HCT116 (cell line): Measurements from ENCODE around the gene PPID. TPM values are rescaled to one million over a fixed set of nuclear protein-coding genes. Genes with fewer than 3 reads are reported as not detected.

Source experiments
- ATAC-seq: fragments of 200-7000 bp; cut with Tn5 transposase; 2 replicates; pipeline ENCODE4 v1.9.1; 2020; ENCODE audit warnings: mild to moderate bottlenecking, moderate library complexity
- BruUV-seq: library from RNA; stranded (reverse); fragments of 400-500 nt; replicated peaks from 2 replicates; lab custom pipeline; 2021; lab: Mats Ljungman, UMichigan
- CTCF ChIA-PET: fragments of 300-600 bp; sonication (Branson Sonifier 250); formaldehyde crosslinking; loops from one replicate; lab custom pipeline; 2021; ENCODE audit warnings: antibody characterized with exemption; lab: Charles Lee
- POLR2A ChIA-PET: fragments of 300-600, 350-600 bp; sonication (Branson Sonifier 250); formaldehyde crosslinking; loops from one replicate; lab custom pipeline; 2021; ENCODE audit warnings: antibody characterized with exemption; lab: Charles Lee
- RAD21 ChIA-PET, 2 experiments: fragments of 300-600 bp; sonication (Branson Sonifier 250); formaldehyde crosslinking; loops; one replicate each; lab custom pipeline; 2023; ENCODE audit warnings: low total read pairs in 2 of 2; ENCODE audit not compliant: uncharacterized antibody in 2 of 2, unreplicated experiment in 2 of 2, low non-redundant PET in 1 of 2; lab: Charles Lee
- DNase-seq: peaks from one replicate; pipeline ENCODE4 v3.0.0-alpha.2; 2010; ENCODE audit warnings: low read depth, low spot score
- H2AFZ ChIP-seq: fragments of 200-600 bp; shearing (Covaris generic), sonication (generic); 2 replicates; pipeline ENCODE4 v1.6.1; 2017; ENCODE audit warnings: low read depth, mixed run types, mixed read lengths, antibody characterized with exemption, low read length; ENCODE audit not compliant: poor library complexity, severe bottlenecking
- H3K27ac ChIP-seq: 2 replicates; pipeline ENCODE4 v1.5.1; 2012; ENCODE audit warnings: low read depth, low read length
- H3K27me3 ChIP-seq: fragments of 200-600 bp; sonication (generic); 2 replicates; pipeline ENCODE4 v1.6.1; 2016; ENCODE audit warnings: mixed run types, low read length, mixed read lengths; ENCODE audit not compliant: insufficient read depth
- H3K36me3 ChIP-seq, 2 experiments: fragments of 200-500 bp in 1 of 2; fragments of 200-600 bp in 1 of 2; sonication (Bioruptor generic) in 1 of 2; sonication (generic) in 1 of 2; 2 replicates each; pipeline versions ENCODE4 v1.5.1 to v1.6.1; 2014 to 2016; ENCODE audit warnings: low read length in 2 of 2, inconsistent platforms in 1 of 2, mixed read lengths in 1 of 2, mixed run types in 1 of 2; ENCODE audit not compliant: insufficient read depth in 2 of 2, control insufficient read depth in 1 of 2
- H3K4me1 ChIP-seq, 2 experiments: fragments of 200-600 bp in 1 of 2; sonication (generic) in 1 of 2; 2 replicates each; pipeline versions ENCODE4 v1.5.1 to v1.6.1; 2012 to 2017; ENCODE audit warnings: low read length in 2 of 2, inconsistent platforms in 1 of 2, mild to moderate bottlenecking in 1 of 2, mixed read lengths in 1 of 2, mixed run types in 1 of 2, moderate library complexity in 1 of 2; ENCODE audit not compliant: insufficient read depth in 2 of 2, control insufficient read depth in 1 of 2
- H3K4me2 ChIP-seq: fragments of 200-600 bp; sonication (generic); 2 replicates; pipeline ENCODE4 v1.6.1; 2017; ENCODE audit warnings: mixed run types, low read length, mixed read lengths
- H3K4me3 ChIP-seq, 2 experiments: fragments of 200-600 bp in 1 of 2; sonication (generic) in 1 of 2; replicated peaks in 1 of 2; 2 replicates each; pipeline ENCODE4 v1.5.1; 2011 to 2016; ENCODE audit warnings: low read length in 2 of 2, control low read depth in 1 of 2, low read depth in 1 of 2, mild to moderate bottlenecking in 1 of 2, mixed read lengths in 1 of 2, mixed run types in 1 of 2
- H3K79me2 ChIP-seq: fragments of 200-600 bp; sonication (generic); 2 replicates; pipeline ENCODE4 v1.6.1; 2017; ENCODE audit warnings: mild to moderate bottlenecking, mixed run types, low read length, moderate library complexity, mixed read lengths; ENCODE audit not compliant: insufficient read depth
- H3K9ac ChIP-seq: fragments of 200-600 bp; sonication (generic); 2 replicates; pipeline ENCODE4 v1.6.1; 2016; ENCODE audit warnings: low read length, mixed read lengths
- H3K9me2 ChIP-seq: fragments of 200-600 bp; sonication (generic), shearing (Covaris generic); 2 replicates; pipeline ENCODE4 v1.6.1; 2017; ENCODE audit warnings: mixed run types, mild to moderate bottlenecking, moderate library complexity; ENCODE audit not compliant: insufficient read depth
- H3K9me3 ChIP-seq, 2 experiments: fragments of 200-500 bp in 1 of 2; fragments of 200-600 bp in 1 of 2; sonication (Bioruptor generic) in 1 of 2; sonication (generic) in 1 of 2; 2 replicates each; pipeline ENCODE4 v1.6.1; 2014 to 2017; ENCODE audit warnings: low read length in 2 of 2, mixed read lengths in 2 of 2, inconsistent platforms in 1 of 2, low read depth in 1 of 2, mild to moderate bottlenecking in 1 of 2, mixed run types in 1 of 2, moderate library complexity in 1 of 2; ENCODE audit not compliant: control insufficient read depth in 1 of 2, insufficient read depth in 1 of 2
- H4K20me1 ChIP-seq: fragments of 200-600 bp; sonication (generic), shearing (Covaris generic); 2 replicates; pipeline ENCODE4 v1.6.1; 2017; ENCODE audit warnings: mixed run types, mild to moderate bottlenecking, moderate library complexity; ENCODE audit not compliant: insufficient read depth
- CBX3 ChIP-seq: IDR thresholded peaks from 2 replicates; pipeline ENCODE4 v1.6.1; 2012; ENCODE audit warnings: low read depth
- CEBPB ChIP-seq: IDR thresholded peaks from 2 replicates; pipeline ENCODE4 v1.6.1; 2012; ENCODE audit warnings: low read depth
- CTCF ChIP-seq, 3 experiments: fragments of 200-600 bp in 1 of 3; sonication (generic) in 1 of 3; IDR thresholded peaks in 2 of 3; conservative IDR thresholded peaks in 1 of 3; 2 replicates each; pipeline ENCODE4 v1.5.1; 2012 to 2017; ENCODE audit warnings: low read depth in 2 of 3, low read length in 2 of 3, antibody characterized with exemption in 1 of 3, borderline replicate concordance in 1 of 3, control low read depth in 1 of 3, mild to moderate bottlenecking in 1 of 3, mixed read lengths in 1 of 3, mixed run types in 1 of 3, moderate library complexity in 1 of 3; ENCODE audit not compliant: insufficient read depth in 1 of 3
- EGR1 ChIP-seq: IDR thresholded peaks from 2 replicates; pipeline ENCODE4 v1.6.1; 2012; ENCODE audit warnings: low read depth
- ELF1 ChIP-seq: IDR thresholded peaks from 2 replicates; pipeline ENCODE4 v1.6.1; 2012; ENCODE audit warnings: low read depth, borderline replicate concordance
- EZH2 ChIP-seq: fragments of 200-600 bp; sonication (generic); IDR thresholded peaks from 2 replicates; pipeline ENCODE4 v1.6.1; 2017; ENCODE audit warnings: antibody characterized with exemption, mixed run types
- EZH2phosphoT487 ChIP-seq: fragments of 200-600 bp; IDR thresholded peaks from 2 replicates; pipeline ENCODE4 v1.6.1; 2018; ENCODE audit warnings: antibody characterized with exemption, borderline replicate concordance
- FOSL1 ChIP-seq: IDR thresholded peaks from 2 replicates; pipeline ENCODE4 v1.6.1; 2012; ENCODE audit warnings: low read depth
- JUND ChIP-seq: IDR thresholded peaks from 2 replicates; pipeline ENCODE4 v1.6.1; 2012
- SIN3A ChIP-seq: IDR thresholded peaks from 2 replicates; pipeline ENCODE4 v1.6.1; 2012; ENCODE audit warnings: low read depth
- SP1 ChIP-seq: IDR thresholded peaks from 2 replicates; pipeline ENCODE4 v1.6.1; 2012; ENCODE audit warnings: low read depth
- SRF ChIP-seq: IDR thresholded peaks from 2 replicates; pipeline ENCODE4 v1.6.1; 2012; ENCODE audit warnings: low read depth
- TCF7L2 ChIP-seq: IDR thresholded peaks from 2 replicates; pipeline ENCODE4 v1.7.0; 2011; ENCODE audit warnings: borderline replicate concordance, inconsistent platforms; ENCODE audit not compliant: insufficient read depth, insufficient read length; ENCODE audit errors: extremely low read depth
- YY1 ChIP-seq: IDR thresholded peaks from 2 replicates; pipeline ENCODE4 v1.6.1; 2011; ENCODE audit warnings: low read length, low read depth, moderate library complexity, mild to moderate bottlenecking; ENCODE audit not compliant: insufficient replicate concordance; ENCODE audit errors: extremely low read depth
- ZBTB33 ChIP-seq: IDR thresholded peaks from 2 replicates; pipeline ENCODE4 v1.6.1; 2011; ENCODE audit warnings: mild to moderate bottlenecking, low read length, moderate library complexity; ENCODE audit not compliant: insufficient replicate concordance; ENCODE audit errors: extremely low read depth
- ZFX ChIP-seq: fragments of 450-650 bp; IDR thresholded peaks from 2 replicates; pipeline ENCODE4 v1.6.1; 2017
- ZNF274 ChIP-seq: fragments of 200-500 bp; sonication (Bioruptor generic); IDR thresholded peaks from 2 replicates; pipeline ENCODE4 v1.6.1; 2014; ENCODE audit warnings: mild to moderate bottlenecking, low read depth, low read length, inconsistent platforms
- intact Hi-C: fragments of 100-400 bp; cut with micrococcal nuclease; formaldehyde crosslinking; loops from 2 replicates; pipeline ENCODE4 v1.10.0; 2022
- total RNA-seq: library from RNA; stranded (reverse); gene quantifications from one replicate; pipeline ENCODE4 v1.2.1, GENCODE V29; 2021; ENCODE audit not compliant: unreplicated experiment
- TF ChIP-seq, protein P1 (sequence below): IDR thresholded peaks from 2 replicates; pipeline ENCODE4 v1.6.1; 2012
- TF ChIP-seq, protein P2 (sequence below): IDR thresholded peaks from 2 replicates; pipeline ENCODE4 v1.6.1; 2012
- TF ChIP-seq, protein P3 (sequence below): IDR thresholded peaks from 2 replicates; pipeline ENCODE4 v1.6.1; 2012; ENCODE audit warnings: low read depth

The PPID gene
- total RNA-seq, 1 experiment from 2014 or later = 48.2 TPM

GRCh38 chr4:158750379-158750778 lies 27.2 kb upstream of the PPID start:
- Histone ChIP-seq H3K4me3 (no peak overlapping the region), H3K27me3 (no peaks in the 10 kb centered on the region), H2AFZ (no peak overlapping the region), H3K9me2 (no peaks in the 10 kb centered on the region), H4K20me1 (no peaks in the 10 kb centered on the region), H3K79me2 (no peaks in the 10 kb centered on the region), H3K27ac (no peak overlapping the region), H3K4me1 (no peaks in the 10 kb centered on the region), H3K36me3 (no peaks in the 10 kb centered on the region), H3K4me2 (no peak overlapping the region), H3K9ac (no peak overlapping the region), H3K9me3 (no peaks in the 10 kb centered on the region)
- ChIA-PET CTCF (no interaction called here), POLR2A (no interaction called here), RAD21 (no interaction called here)
- TF ChIP-seq FOSL1 (no peak), ZFX (no peak), EZH2phosphoT487 (no peak), JUND (no peak), SP1 (no peak), ZBTB33 (no peak), EZH2 (no peak), CEBPB (no peak), SIN3A (no peak), TCF7L2 (no peak), CBX3 (no peak), EGR1 (no peak), CTCF (IDR thresholded peaks at IDR 0.05 in 2 of 3, conservative IDR thresholded peaks at IDR 0.05 in 1 of 3; ENCODE audit: borderline replicate concordance in 1 of 3, insufficient read depth in 1 of 3, low read depth in 2 of 3, low read length in 2 of 3) (no peak), YY1 (no peak), SRF (no peak), ELF1 (no peak), ZNF274 (no peak)
- TF ChIP-seq, protein P1, sequence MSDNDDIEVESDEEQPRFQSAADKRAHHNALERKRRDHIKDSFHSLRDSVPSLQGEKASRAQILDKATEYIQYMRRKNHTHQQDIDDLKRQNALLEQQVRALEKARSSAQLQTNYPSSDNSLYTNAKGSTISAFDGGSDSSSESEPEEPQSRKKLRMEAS = no peak
- TF ChIP-seq, protein P2, sequence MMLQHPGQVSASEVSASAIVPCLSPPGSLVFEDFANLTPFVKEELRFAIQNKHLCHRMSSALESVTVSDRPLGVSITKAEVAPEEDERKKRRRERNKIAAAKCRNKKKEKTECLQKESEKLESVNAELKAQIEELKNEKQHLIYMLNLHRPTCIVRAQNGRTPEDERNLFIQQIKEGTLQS = no peak
- TF ChIP-seq, protein P3, sequence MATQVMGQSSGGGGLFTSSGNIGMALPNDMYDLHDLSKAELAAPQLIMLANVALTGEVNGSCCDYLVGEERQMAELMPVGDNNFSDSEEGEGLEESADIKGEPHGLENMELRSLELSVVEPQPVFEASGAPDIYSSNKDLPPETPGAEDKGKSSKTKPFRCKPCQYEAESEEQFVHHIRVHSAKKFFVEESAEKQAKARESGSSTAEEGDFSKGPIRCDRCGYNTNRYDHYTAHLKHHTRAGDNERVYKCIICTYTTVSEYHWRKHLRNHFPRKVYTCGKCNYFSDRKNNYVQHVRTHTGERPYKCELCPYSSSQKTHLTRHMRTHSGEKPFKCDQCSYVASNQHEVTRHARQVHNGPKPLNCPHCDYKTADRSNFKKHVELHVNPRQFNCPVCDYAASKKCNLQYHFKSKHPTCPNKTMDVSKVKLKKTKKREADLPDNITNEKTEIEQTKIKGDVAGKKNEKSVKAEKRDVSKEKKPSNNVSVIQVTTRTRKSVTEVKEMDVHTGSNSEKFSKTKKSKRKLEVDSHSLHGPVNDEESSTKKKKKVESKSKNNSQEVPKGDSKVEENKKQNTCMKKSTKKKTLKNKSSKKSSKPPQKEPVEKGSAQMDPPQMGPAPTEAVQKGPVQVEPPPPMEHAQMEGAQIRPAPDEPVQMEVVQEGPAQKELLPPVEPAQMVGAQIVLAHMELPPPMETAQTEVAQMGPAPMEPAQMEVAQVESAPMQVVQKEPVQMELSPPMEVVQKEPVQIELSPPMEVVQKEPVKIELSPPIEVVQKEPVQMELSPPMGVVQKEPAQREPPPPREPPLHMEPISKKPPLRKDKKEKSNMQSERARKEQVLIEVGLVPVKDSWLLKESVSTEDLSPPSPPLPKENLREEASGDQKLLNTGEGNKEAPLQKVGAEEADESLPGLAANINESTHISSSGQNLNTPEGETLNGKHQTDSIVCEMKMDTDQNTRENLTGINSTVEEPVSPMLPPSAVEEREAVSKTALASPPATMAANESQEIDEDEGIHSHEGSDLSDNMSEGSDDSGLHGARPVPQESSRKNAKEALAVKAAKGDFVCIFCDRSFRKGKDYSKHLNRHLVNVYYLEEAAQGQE = no peak
- intact Hi-C loops = no loop called here
- ATAC-seq (no peak), DNase-seq (no peak)
- no TSS peak for BruUV-seq
